Caco-2 (cell line): ENCODE data around the gene VPS26A. TPM values are rescaled to one million over a fixed set of nuclear protein-coding genes. Genes with fewer than 3 reads are reported as not detected.

Experiments
- BruUV-seq: library from RNA; stranded (reverse); fragments of 400-500 nt; replicated peaks from 2 replicates; lab custom pipeline; 2021; lab: Mats Ljungman, UMichigan
- CTCF ChIA-PET: fragments of 300-600 bp; sonication (Branson Sonifier 250); formaldehyde crosslinking; loops from one replicate; lab custom pipeline; 2022; ENCODE audit warnings: antibody characterized with exemption; lab: Charles Lee
- POLR2A ChIA-PET: fragments of 300-600 bp; sonication (Branson Sonifier 250); formaldehyde crosslinking; loops from one replicate; lab custom pipeline; 2022; ENCODE audit warnings: antibody characterized with exemption; lab: Charles Lee
- DNase-seq, 2 experiments: peaks; one replicate each; pipeline versions ENCODE4 v3.0.0 to v3.0.0-alpha.2; 2020 to 2022
- H3K27me3 ChIP-seq: replicated peaks from 2 replicates; pipeline ENCODE4 v1.6.0; 2011; ENCODE audit warnings: low read length; ENCODE audit not compliant: control insufficient read depth, insufficient read depth
- H3K36me3 ChIP-seq: 2 replicates; pipeline ENCODE4 v1.5.1; 2011; ENCODE audit warnings: low read length; ENCODE audit not compliant: control insufficient read depth, insufficient read depth
- H3K4me1 ChIP-seq: fragments of 250-450 bp; sonication (Bioruptor Pico); 2 replicates; pipeline ENCODE4 v1.5.1; 2020; ENCODE audit warnings: mild to moderate bottlenecking
- H3K4me3 ChIP-seq: 2 replicates; pipeline ENCODE4 v1.5.1; 2011; ENCODE audit warnings: low read depth, mild to moderate bottlenecking, control low read depth, low read length
- H3K9me3 ChIP-seq: fragments of 250-450 bp; sonication (Bioruptor Pico); 2 replicates; pipeline ENCODE4 v1.5.1; 2020; ENCODE audit warnings: mild to moderate bottlenecking, moderate library complexity
- H3K27ac Mint-ChIP-seq: one replicate; pipeline ENCODE4 v1.8.0; 2022; ENCODE audit warnings: mixed read lengths; ENCODE audit not compliant: unreplicated experiment
- H3K27me3 Mint-ChIP-seq: one replicate; pipeline ENCODE4 v1.8.0; 2022; ENCODE audit warnings: mixed read lengths; ENCODE audit not compliant: insufficient read depth, unreplicated experiment
- H3K36me3 Mint-ChIP-seq: one replicate; pipeline ENCODE4 v1.8.0; 2022; ENCODE audit warnings: mild to moderate bottlenecking, mixed read lengths; ENCODE audit not compliant: insufficient read depth, unreplicated experiment
- H3K4me1 Mint-ChIP-seq: one replicate; pipeline ENCODE4 v1.8.0; 2022; ENCODE audit warnings: low read depth, mixed read lengths; ENCODE audit not compliant: unreplicated experiment
- H3K4me3 Mint-ChIP-seq: one replicate; pipeline ENCODE4 v1.8.0; 2022; ENCODE audit warnings: mild to moderate bottlenecking, moderate library complexity, mixed read lengths; ENCODE audit not compliant: unreplicated experiment
- H3K9me3 Mint-ChIP-seq: one replicate; pipeline ENCODE4 v1.8.0; 2022; ENCODE audit warnings: mixed read lengths; ENCODE audit not compliant: unreplicated experiment
- CTCF ChIP-seq, 2 experiments: fragments of 200-600 bp in 1 of 2; IDR thresholded peaks; 1 replicate in 1 of 2; 2 replicates in 1 of 2; pipeline versions ENCODE4 v1.5.1 to v1.8.0; 2011 to 2022; ENCODE audit warnings: antibody characterized with exemption in 1 of 2, control low read depth in 1 of 2, inconsistent platforms in 1 of 2, low read depth in 1 of 2, low read length in 1 of 2, mild to moderate bottlenecking in 1 of 2, moderate library complexity in 1 of 2; ENCODE audit not compliant: insufficient read depth in 1 of 2, severe bottlenecking in 1 of 2, unreplicated experiment in 1 of 2
- intact Hi-C: fragments of 100-400 bp; cut with micrococcal nuclease; formaldehyde crosslinking; loops from one replicate; pipeline ENCODE4 v1.10.0; 2022; ENCODE audit not compliant: unreplicated experiment
- total RNA-seq: library from RNA; stranded (reverse); gene quantifications from 2 replicates; pipeline ENCODE4 v1.2.3, GENCODE V29; 2022

Gene VPS26A
- total RNA-seq, 1 experiment from 2014 or later: 143 TPM

- no peak for TF ChIP-seq CTCF (IDR thresholded peaks at IDR 0.05; ENCODE audit: insufficient read depth in 1 of 2, low read depth in 1 of 2, low read length in 1 of 2, severe bottlenecking in 1 of 2, unreplicated experiment in 1 of 2)
- Mint-ChIP-seq H3K9me3 (no peaks in the 10 kb centered on the region), H3K4me1 (peaks cover 15% of the 10 kb centered on the region), H3K27ac (no peak overlapping the region), H3K4me3 (no peak overlapping the region), H3K36me3 (peaks cover 41% of the 10 kb centered on the region), H3K27me3 (no peaks in the 10 kb centered on the region)
- Histone ChIP-seq H3K36me3 (peaks cover 3% of the 10 kb centered on the region; the same call in 1 of the 2 replicates), H3K4me3 (no peak overlapping the region), H3K27me3 (no peaks in the 10 kb centered on the region), H3K9me3 (no peaks in the 10 kb centered on the region), H3K4me1 (no peaks in the 10 kb centered on the region)
- POLR2A ChIA-PET: no interaction called here
- no peak for DNase-seq
- no TSS peak for BruUV-seq
- CTCF ChIA-PET: no interaction called here
- intact Hi-C loops: no loop called here
Observed at GRCh38 chr10:69182005-69182404, 58.0 kb downstream of the VPS26A start.

GRCh38 chr10:69186524-69186923 lies 62.5 kb downstream of the VPS26A start:
- no TSS peak for BruUV-seq
- ChIA-PET CTCF (interaction anchor here (0.7 kb wide), 1 partner anchor 263 kb away, joined by 3 read pairs; no protein-coding TSS in a partner anchor), POLR2A (no interaction called here)
- no peaks in the 10 kb centered on the region for H3K9me3 ChIP-seq
- DNase-seq: no peak
- no peaks in the 10 kb centered on the region for H3K27me3 ChIP-seq
- intact Hi-C loops: no loop called here
- H3K4me1 ChIP-seq: no peaks in the 10 kb centered on the region
- H3K4me3 ChIP-seq: no peak overlapping the region
- H3K4me3 Mint-ChIP-seq: no peak overlapping the region
- H3K27me3 Mint-ChIP-seq: no peaks in the 10 kb centered on the region
- no peak for TF ChIP-seq CTCF (IDR thresholded peaks at IDR 0.05; ENCODE audit: insufficient read depth in 1 of 2, low read depth in 1 of 2, low read length in 1 of 2, severe bottlenecking in 1 of 2, unreplicated experiment in 1 of 2)
- peaks cover 67% of the 10 kb centered on the region for H3K36me3 Mint-ChIP-seq
- no peaks in the 10 kb centered on the region for H3K4me1 Mint-ChIP-seq
- H3K9me3 Mint-ChIP-seq: no peaks in the 10 kb centered on the region
- H3K27ac Mint-ChIP-seq: no peak overlapping the region
- peaks cover 8% of the 10 kb centered on the region for H3K36me3 ChIP-seq

GRCh38 chr10:69201045-69201444 lies 77.1 kb downstream of the VPS26A start:
- H3K4me3 Mint-ChIP-seq: no peak overlapping the region
- no peak for TF ChIP-seq CTCF (IDR thresholded peaks at IDR 0.05; ENCODE audit: insufficient read depth in 1 of 2, low read depth in 1 of 2, low read length in 1 of 2, severe bottlenecking in 1 of 2, unreplicated experiment in 1 of 2)
- H3K4me1 Mint-ChIP-seq: peaks cover 16% of the 10 kb centered on the region
- no TSS peak for BruUV-seq
- CTCF ChIA-PET: interaction anchor here (0.5 kb wide), 1 partner anchor 37 kb away, joined by 3 read pairs; no protein-coding TSS in a partner anchor
- POLR2A ChIA-PET: no interaction called here
- Histone ChIP-seq H3K36me3 (peaks cover 2% of the 10 kb centered on the region; the same call in 1 of the 2 replicates), H3K27me3 (no peaks in the 10 kb centered on the region), H3K4me1 (peaks cover 7% of the 10 kb centered on the region; the same call in 1 of the 2 replicates), H3K4me3 (no peak overlapping the region), H3K9me3 (no peaks in the 10 kb centered on the region)
- intact Hi-C loops: no loop called here
- no peaks in the 10 kb centered on the region for H3K9me3 Mint-ChIP-seq
- H3K27ac Mint-ChIP-seq: no peak overlapping the region
- no peak for DNase-seq
- H3K27me3 Mint-ChIP-seq: no peaks in the 10 kb centered on the region
- H3K36me3 Mint-ChIP-seq: peaks cover 55% of the 10 kb centered on the region
